ENCODE results near the gene TBC1D1. TPM values are rescaled to one million over a fixed set of nuclear protein-coding genes. Genes with fewer than 3 reads are reported as not detected.

Gene TBC1D1
- total and polyA plus RNA-seq, 2 of the 8 experiments (the other 6 are each of a cell fraction or from before 2014, with no cell fraction given): 96.9 to 162 TPM

DNA sequence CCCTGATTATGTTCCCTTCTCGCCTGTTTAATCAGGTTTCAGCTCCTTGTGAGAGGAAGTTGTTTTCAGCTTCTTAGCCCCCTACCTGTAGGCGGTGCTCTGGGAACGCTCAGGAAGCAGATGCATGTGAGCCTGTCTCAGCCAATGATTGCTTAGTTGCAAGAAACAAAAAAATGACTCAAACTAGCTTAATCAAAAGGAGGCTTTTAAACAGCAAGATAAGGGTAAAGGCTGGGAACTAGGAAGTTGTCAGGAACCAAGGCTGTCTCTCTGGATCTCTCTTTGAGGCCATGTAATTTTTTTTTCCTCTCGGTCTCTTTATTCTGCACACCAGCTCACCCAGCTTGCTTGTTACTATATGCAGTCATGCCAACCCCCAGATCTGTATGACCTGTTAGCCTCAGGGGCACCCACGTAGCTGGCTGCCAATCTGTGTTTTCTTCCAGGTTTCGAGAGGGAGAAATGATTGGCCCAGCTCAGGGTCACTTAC lies 178.4 kb downstream of the TBC1D1 start (continued):
- TF ChIP-seq, protein P1, sequence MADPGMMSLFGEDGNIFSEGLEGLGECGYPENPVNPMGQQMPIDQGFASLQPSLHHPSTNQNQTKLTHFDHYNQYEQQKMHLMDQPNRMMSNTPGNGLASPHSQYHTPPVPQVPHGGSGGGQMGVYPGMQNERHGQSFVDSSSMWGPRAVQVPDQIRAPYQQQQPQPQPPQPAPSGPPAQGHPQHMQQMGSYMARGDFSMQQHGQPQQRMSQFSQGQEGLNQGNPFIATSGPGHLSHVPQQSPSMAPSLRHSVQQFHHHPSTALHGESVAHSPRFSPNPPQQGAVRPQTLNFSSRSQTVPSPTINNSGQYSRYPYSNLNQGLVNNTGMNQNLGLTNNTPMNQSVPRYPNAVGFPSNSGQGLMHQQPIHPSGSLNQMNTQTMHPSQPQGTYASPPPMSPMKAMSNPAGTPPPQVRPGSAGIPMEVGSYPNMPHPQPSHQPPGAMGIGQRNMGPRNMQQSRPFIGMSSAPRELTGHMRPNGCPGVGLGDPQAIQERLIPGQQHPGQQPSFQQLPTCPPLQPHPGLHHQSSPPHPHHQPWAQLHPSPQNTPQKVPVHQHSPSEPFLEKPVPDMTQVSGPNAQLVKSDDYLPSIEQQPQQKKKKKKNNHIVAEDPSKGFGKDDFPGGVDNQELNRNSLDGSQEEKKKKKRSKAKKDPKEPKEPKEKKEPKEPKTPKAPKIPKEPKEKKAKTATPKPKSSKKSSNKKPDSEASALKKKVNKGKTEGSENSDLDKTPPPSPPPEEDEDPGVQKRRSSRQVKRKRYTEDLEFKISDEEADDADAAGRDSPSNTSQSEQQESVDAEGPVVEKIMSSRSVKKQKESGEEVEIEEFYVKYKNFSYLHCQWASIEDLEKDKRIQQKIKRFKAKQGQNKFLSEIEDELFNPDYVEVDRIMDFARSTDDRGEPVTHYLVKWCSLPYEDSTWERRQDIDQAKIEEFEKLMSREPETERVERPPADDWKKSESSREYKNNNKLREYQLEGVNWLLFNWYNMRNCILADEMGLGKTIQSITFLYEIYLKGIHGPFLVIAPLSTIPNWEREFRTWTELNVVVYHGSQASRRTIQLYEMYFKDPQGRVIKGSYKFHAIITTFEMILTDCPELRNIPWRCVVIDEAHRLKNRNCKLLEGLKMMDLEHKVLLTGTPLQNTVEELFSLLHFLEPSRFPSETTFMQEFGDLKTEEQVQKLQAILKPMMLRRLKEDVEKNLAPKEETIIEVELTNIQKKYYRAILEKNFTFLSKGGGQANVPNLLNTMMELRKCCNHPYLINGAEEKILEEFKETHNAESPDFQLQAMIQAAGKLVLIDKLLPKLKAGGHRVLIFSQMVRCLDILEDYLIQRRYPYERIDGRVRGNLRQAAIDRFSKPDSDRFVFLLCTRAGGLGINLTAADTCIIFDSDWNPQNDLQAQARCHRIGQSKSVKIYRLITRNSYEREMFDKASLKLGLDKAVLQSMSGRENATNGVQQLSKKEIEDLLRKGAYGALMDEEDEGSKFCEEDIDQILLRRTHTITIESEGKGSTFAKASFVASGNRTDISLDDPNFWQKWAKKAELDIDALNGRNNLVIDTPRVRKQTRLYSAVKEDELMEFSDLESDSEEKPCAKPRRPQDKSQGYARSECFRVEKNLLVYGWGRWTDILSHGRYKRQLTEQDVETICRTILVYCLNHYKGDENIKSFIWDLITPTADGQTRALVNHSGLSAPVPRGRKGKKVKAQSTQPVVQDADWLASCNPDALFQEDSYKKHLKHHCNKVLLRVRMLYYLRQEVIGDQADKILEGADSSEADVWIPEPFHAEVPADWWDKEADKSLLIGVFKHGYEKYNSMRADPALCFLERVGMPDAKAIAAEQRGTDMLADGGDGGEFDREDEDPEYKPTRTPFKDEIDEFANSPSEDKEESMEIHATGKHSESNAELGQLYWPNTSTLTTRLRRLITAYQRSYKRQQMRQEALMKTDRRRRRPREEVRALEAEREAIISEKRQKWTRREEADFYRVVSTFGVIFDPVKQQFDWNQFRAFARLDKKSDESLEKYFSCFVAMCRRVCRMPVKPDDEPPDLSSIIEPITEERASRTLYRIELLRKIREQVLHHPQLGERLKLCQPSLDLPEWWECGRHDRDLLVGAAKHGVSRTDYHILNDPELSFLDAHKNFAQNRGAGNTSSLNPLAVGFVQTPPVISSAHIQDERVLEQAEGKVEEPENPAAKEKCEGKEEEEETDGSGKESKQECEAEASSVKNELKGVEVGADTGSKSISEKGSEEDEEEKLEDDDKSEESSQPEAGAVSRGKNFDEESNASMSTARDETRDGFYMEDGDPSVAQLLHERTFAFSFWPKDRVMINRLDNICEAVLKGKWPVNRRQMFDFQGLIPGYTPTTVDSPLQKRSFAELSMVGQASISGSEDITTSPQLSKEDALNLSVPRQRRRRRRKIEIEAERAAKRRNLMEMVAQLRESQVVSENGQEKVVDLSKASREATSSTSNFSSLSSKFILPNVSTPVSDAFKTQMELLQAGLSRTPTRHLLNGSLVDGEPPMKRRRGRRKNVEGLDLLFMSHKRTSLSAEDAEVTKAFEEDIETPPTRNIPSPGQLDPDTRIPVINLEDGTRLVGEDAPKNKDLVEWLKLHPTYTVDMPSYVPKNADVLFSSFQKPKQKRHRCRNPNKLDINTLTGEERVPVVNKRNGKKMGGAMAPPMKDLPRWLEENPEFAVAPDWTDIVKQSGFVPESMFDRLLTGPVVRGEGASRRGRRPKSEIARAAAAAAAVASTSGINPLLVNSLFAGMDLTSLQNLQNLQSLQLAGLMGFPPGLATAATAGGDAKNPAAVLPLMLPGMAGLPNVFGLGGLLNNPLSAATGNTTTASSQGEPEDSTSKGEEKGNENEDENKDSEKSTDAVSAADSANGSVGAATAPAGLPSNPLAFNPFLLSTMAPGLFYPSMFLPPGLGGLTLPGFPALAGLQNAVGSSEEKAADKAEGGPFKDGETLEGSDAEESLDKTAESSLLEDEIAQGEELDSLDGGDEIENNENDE (IDR thresholded peaks at IDR 0.05; ENCODE audit: insufficient replicate concordance, low read length): no peak
- TF ChIP-seq, protein P2, sequence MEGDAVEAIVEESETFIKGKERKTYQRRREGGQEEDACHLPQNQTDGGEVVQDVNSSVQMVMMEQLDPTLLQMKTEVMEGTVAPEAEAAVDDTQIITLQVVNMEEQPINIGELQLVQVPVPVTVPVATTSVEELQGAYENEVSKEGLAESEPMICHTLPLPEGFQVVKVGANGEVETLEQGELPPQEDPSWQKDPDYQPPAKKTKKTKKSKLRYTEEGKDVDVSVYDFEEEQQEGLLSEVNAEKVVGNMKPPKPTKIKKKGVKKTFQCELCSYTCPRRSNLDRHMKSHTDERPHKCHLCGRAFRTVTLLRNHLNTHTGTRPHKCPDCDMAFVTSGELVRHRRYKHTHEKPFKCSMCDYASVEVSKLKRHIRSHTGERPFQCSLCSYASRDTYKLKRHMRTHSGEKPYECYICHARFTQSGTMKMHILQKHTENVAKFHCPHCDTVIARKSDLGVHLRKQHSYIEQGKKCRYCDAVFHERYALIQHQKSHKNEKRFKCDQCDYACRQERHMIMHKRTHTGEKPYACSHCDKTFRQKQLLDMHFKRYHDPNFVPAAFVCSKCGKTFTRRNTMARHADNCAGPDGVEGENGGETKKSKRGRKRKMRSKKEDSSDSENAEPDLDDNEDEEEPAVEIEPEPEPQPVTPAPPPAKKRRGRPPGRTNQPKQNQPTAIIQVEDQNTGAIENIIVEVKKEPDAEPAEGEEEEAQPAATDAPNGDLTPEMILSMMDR (IDR thresholded peaks at IDR 0.05; ENCODE audit: control extremely low read depth in 1 of 3, insufficient read depth in 1 of 3, low read depth in 1 of 3, low read length in 3 of 3): peak; percentile 64 to 89 (median 74)
- TF ChIP-seq RAD21 (IDR thresholded peaks at IDR 0.05 in 1 of 2, conservative IDR thresholded peaks at IDR 0.05 in 1 of 2; ENCODE audit: low read depth in 2 of 2, low read length in 2 of 2) (peak; percentile 89 to 92), RXRA (IDR thresholded peaks at IDR 0.05; ENCODE audit: insufficient read depth, low read depth, low read length) (no peak)
